Endodermal cell (in vitro differentiated cells): Measurements from ENCODE around the gene AGBL1. TPM values are rescaled to one million over a fixed set of nuclear protein-coding genes. Genes with fewer than 3 reads are reported as not detected.

ENCODE experiments used
- DNase-seq: peaks from one replicate; pipeline ENCODE4 v3.0.0-alpha.2; 2017
- H3K27ac ChIP-seq: 2 replicates; pipeline ENCODE4 v1.5.1; 2013; ENCODE audit warnings: mild to moderate bottlenecking, low read depth, low read length, moderate library complexity
- H3K27me3 ChIP-seq: 2 replicates; pipeline ENCODE4 v1.6.1; 2013; ENCODE audit warnings: mild to moderate bottlenecking, low read length, moderate library complexity; ENCODE audit not compliant: insufficient read depth, control insufficient read depth, poor library complexity, severe bottlenecking
- H3K36me3 ChIP-seq: 2 replicates; pipeline ENCODE4 v1.7.0; 2013; ENCODE audit warnings: mild to moderate bottlenecking, low read length, moderate library complexity; ENCODE audit not compliant: control insufficient read depth, insufficient read depth
- H3K4me1 ChIP-seq: one replicate; pipeline ENCODE4 v1.7.0; 2013; ENCODE audit warnings: low read length; ENCODE audit not compliant: control insufficient read depth, insufficient read depth
- H3K4me3 ChIP-seq: 2 replicates; pipeline ENCODE4 v1.5.1; 2013; ENCODE audit warnings: mild to moderate bottlenecking, low read length, moderate library complexity
- H3K9ac ChIP-seq: 2 replicates; pipeline ENCODE4 v1.6.1; 2013; ENCODE audit warnings: mild to moderate bottlenecking, low read length, moderate library complexity; ENCODE audit not compliant: poor library complexity, severe bottlenecking; ENCODE audit errors: extremely low read depth
- H3K9me3 ChIP-seq: 2 replicates; pipeline ENCODE4 v1.6.1; 2013; ENCODE audit warnings: mild to moderate bottlenecking, low read length, moderate library complexity; ENCODE audit not compliant: control insufficient read depth
- H3K27ac Mint-ChIP-seq: 2 replicates; pipeline ENCODE4 v1.8.0; 2020; ENCODE audit warnings: mixed read lengths
- H3K27me3 Mint-ChIP-seq: 2 replicates; pipeline ENCODE4 v1.8.0; 2021; ENCODE audit warnings: mild to moderate bottlenecking, mixed read lengths; ENCODE audit not compliant: insufficient read depth
- H3K36me3 Mint-ChIP-seq: 2 replicates; pipeline ENCODE4 v1.8.0; 2020; ENCODE audit warnings: low read depth, mixed read lengths
- H3K4me1 Mint-ChIP-seq: 2 replicates; pipeline ENCODE4 v1.8.0; 2020; ENCODE audit warnings: mixed read lengths
- H3K4me3 Mint-ChIP-seq: 2 replicates; pipeline ENCODE4 v1.8.0; 2020; ENCODE audit warnings: mild to moderate bottlenecking, moderate library complexity, mixed read lengths
- H3K9me3 Mint-ChIP-seq: 2 replicates; pipeline ENCODE4 v1.8.0; 2020; ENCODE audit warnings: mild to moderate bottlenecking, mixed read lengths
- CTCF ChIP-seq: fragments of 200-600 bp; sonication (generic); conservative IDR thresholded peaks from 2 replicates; pipeline ENCODE4 v1.5.0; 2021; ENCODE audit warnings: antibody characterized with exemption, mild to moderate bottlenecking
- WGBS, 2 experiments: methylation state at CpG; one replicate each; pipeline versions ENCODE4 v1.1.5 to v1.1.7; 2013; ENCODE audit warnings: missing lambda C conversion rate in 2 of 2, mixed read lengths in 1 of 2; ENCODE audit not compliant: insufficient coverage in 1 of 2, insufficient read length in 1 of 2; 5-methylcytosine and 5-hydroxymethylcytosine counted together
- total RNA-seq, 2 donors: library from RNA; stranded (reverse); fragmentation: NEBNext Ultra II Directional in 1 of 2; extraction: Animal tissue kit (Norgen Biotek cat#: 25700) in 1 of 2; gene quantifications; 2 replicates in 1 of 2; 3 replicates in 1 of 2; pipeline ENCODE4 v1.2.1, GENCODE V29; 2021

Gene AGBL1
- total RNA-seq, 2 donors from 2014 or later, result 0.07 to 0.11 TPM

- Mint-ChIP-seq H3K4me1 (peaks cover 50% of the 10 kb centered on the region), H3K9me3 (no peaks in the 10 kb centered on the region), H3K4me3 (no peak overlapping the region), H3K36me3 (no peaks in the 10 kb centered on the region), H3K27me3 (peaks cover 5% of the 10 kb centered on the region), H3K27ac (no peak overlapping the region)
- H3K4me3 ChIP-seq, result no peak overlapping the region
- no peaks in the 10 kb centered on the region for H3K9me3 ChIP-seq
- no peak for DNase-seq
- H3K4me1 ChIP-seq, result peaks cover 25% of the 10 kb centered on the region
- 60 to 83% methylated on average over 2 to 5 of the region's 5 CpGs for WGBS, 2 experiments
- no peak for TF ChIP-seq CTCF
- no peak overlapping the region for H3K9ac ChIP-seq
- H3K27ac ChIP-seq, result no peak overlapping the region
- no peaks in the 10 kb centered on the region for H3K36me3 ChIP-seq
- no peaks in the 10 kb centered on the region for H3K27me3 ChIP-seq
These were observed 85.9 kb downstream of the AGBL1 start for GRCh38 chr15:86165265-86166211.

GRCh38 chr15:86167841-86168240 is 88.2 kb downstream of the AGBL1 start:
- Mint-ChIP-seq H3K4me3 (no peak overlapping the region), H3K36me3 (no peaks in the 10 kb centered on the region), H3K9me3 (no peaks in the 10 kb centered on the region), H3K4me1 (peaks cover 35% of the 10 kb centered on the region), H3K27ac (no peak overlapping the region), H3K27me3 (no peaks in the 10 kb centered on the region)
- Histone ChIP-seq H3K9ac (no peak overlapping the region), H3K4me3 (no peak overlapping the region), H3K36me3 (no peaks in the 10 kb centered on the region), H3K9me3 (no peaks in the 10 kb centered on the region), H3K4me1 (peaks cover 18% of the 10 kb centered on the region), H3K27me3 (no peaks in the 10 kb centered on the region), H3K27ac (no peak overlapping the region)
- no peak for TF ChIP-seq CTCF
- DNase-seq, result no peak

- Mint-ChIP-seq H3K27me3 (no peaks in the 10 kb centered on the region), H3K9me3 (no peaks in the 10 kb centered on the region), H3K27ac (no peak overlapping the region), H3K4me1 (no peaks in the 10 kb centered on the region), H3K36me3 (no peaks in the 10 kb centered on the region), H3K4me3 (no peak overlapping the region)
- DNase-seq, result peak; percentile 66
- no peaks in the 10 kb centered on the region for H3K36me3 ChIP-seq
- no peaks in the 10 kb centered on the region for H3K9me3 ChIP-seq
- H3K27me3 ChIP-seq, result no peaks in the 10 kb centered on the region
- H3K9ac ChIP-seq, result no peak overlapping the region
- no peak overlapping the region for H3K27ac ChIP-seq
- no peaks in the 10 kb centered on the region for H3K4me1 ChIP-seq
- peak; percentile 81 for TF ChIP-seq CTCF
- WGBS, 2 experiments, result 40 to 72% methylated on average over 1 to 2 of the region's 2 CpGs
- H3K4me3 ChIP-seq, result no peak overlapping the region
These were observed 99.2 kb downstream of the AGBL1 start for GRCh38 chr15:86178845-86179244.
